ENCODE data around the gene SAMD4B.
A peak's percentile ranks its signal among the peaks of the same experiment; 100 is the strongest.
"Not testable (repeated sequence)": the region's sequence is repeated elsewhere in the genome, so short reads cannot be mapped to it uniquely, and the experiment has no call there.

SAMD4B gene

DNA sequence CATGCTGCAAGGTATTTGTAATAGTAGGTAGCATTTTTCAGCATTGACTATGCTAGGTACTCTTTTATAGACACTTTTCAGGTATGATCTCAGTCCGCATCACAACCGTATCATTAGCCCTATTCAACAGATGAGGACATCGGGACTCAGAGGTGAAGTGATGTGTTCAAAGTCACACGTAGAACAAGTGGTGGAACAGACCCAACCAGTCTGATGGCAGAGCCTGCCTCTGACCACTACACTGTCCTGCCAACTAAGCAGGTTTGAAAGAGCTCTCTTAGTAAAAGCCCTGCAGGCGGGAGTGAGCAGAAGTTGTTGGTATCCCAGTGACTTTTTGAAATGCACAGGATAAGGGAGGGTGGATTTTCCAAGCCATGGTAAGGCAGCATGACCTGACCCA is 28.5 kb downstream of the SAMD4B start:
- no peak for DNase-seq (ENCODE audit: low spot score)

- DNase-seq (ENCODE audit: low spot score): no peak
Observed at GRCh38 chr19:39372047-39372802, 30.0 kb downstream of the SAMD4B start.

DNA sequence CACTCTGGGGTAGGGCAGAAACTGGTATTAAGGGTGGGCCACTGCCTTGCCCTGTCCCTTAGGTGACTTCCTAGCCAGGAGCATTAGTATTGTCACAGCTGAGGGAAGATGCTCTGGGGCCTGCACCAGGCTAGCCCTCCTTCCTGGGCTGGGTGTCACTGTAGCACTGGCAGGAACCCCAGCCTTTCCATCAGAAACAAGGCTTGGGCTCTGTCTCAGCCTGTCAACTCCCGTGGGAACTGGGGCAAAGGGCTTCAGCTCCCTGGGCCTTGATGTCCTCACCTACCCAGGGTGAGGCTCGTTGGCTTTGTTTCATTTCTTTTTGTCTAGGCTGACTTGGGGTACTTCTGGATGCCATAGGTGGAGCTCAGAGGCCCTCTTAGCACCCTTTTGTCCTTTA is 30.7 kb downstream of the SAMD4B start:
- DNase-seq (ENCODE audit: low spot score): no peak

DNA sequence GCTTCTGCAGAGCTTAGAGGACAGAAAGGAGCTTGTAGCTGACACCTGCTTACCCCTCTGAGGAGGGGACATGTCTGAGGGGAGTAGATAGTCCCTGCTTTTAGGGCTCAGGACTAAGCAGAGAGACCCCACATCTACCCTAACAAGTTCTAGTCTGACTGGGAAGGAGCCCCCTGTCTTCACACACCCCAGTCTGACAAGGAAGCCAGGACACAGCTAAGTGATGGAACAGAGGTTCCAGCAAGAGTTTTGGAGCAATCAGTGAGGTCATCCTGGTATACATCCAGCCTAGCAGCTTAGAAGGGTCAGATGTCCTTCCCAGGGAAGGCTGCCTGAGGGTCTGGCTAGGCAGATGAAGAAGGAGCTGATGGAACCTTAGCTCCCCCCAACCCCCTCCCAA is 33.7 kb downstream of the SAMD4B start:
- no peak for DNase-seq (ENCODE audit: low spot score)

- DNase-seq (ENCODE audit: low spot score): no peak
Observed at GRCh38 chr19:39377373-39378362, 35.4 kb downstream of the SAMD4B start.

- DNase-seq (ENCODE audit: low spot score): not testable (repeated sequence)
Observed at GRCh38 chr19:39379366-39379765, 37.1 kb downstream of the SAMD4B start.

GRCh38 chr19:39379865-39380396 is 37.7 kb downstream of the SAMD4B start:
- DNase-seq (ENCODE audit: low spot score): no peak

- DNase-seq (ENCODE audit: low spot score): no peak
Observed at GRCh38 chr19:39380521-39381502, 38.6 kb downstream of the SAMD4B start.

DNA sequence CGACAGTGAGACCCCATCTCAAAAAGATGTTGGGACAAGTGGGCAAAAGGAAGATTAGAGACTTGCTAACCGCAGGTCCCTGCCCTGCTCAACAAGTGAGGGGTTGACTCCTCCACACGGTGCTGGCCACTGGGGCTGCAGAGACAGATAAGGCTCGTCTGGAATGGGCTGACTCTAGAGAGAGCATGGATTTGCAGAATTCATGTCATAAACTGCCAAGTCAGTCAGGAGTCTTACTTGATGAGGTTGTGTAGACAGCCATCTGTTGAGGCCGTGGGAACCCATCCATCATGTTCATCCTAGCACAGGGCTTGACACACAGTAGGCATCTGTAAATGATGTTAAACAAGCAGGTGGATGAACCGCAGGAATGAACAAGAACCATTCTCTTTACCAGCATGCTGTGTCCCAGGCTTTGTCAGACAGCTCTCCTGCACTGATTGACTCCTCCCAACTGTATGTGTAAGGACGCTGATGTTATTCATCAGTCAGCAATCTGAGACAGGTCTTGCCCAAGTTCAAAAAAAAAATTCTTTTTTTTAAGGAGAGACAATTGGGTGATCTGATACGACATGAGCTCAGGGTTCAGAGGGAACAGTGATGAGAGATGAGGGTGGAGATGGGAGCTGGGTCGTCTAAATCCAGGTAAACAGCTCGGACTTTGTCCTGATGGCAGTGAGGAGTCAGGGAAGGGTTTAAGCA is 39.8 kb downstream of the SAMD4B start:
- no peak for DNase-seq (ENCODE audit: low spot score)

- no peak for DNase-seq (ENCODE audit: low spot score)
Observed at GRCh38 chr19:39382991-39383828, 41.0 kb downstream of the SAMD4B start.

GRCh38 chr19:39384839-39385568 is 42.8 kb downstream of the SAMD4B start:
- no peak for DNase-seq (ENCODE audit: low spot score)

DNA sequence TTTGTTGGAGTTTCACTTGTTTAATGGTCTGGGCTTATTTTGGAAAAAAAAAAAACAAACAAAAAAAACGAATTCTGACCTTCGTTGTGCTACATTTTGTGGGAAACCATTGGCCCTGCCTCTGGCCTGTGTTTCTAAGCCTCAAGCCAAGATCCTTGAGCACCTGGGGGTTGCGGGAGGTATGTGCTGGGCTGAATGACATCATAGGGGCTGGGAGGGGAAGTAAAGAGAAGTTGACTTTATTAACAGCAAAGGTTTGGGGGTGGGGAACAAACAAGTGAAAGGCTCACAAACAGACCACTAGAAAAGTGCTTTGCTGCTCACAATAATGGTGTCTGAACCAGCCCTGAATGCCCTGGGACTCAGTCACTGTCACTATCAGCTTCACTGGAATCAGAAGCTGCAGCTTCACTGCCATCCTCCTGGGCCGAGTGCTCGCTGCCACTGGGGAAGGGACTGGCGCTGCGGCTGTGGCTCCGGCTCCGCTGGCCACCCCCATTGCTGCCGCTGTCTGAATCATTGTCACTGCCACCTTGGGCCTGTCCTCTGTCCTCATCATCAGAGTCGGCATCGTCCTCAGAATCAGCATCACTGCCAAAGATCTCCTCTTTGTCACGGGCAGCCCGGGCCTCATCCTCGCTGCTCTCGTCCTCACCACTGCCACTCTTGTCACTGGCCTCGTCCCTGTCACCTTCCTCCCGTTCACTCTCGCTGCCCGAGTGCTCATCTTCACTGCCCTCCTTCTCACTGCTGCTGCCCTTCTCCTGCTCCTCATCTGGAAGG is 43.6 kb downstream of the SAMD4B start:
- DNase-seq (ENCODE audit: low spot score): no peak

DNA sequence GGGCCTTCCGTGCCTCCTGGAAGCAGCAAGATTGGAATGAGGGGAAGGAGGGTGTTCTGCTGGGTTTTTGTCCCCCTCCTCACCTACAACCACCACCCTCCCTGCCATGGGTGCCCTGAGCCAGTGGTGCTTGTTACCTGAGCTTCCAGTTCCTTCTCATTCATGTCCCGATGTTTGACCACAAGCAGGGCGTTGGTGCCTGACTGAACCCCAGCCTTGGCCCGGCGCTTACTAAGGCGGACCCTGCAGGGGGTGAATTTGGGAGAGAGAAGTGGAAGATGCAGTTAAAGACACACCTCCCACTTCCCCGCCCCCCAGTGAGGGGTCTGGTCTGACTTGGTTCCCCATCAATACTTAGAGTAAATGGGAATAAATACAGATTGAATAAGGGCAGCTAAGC is 44.3 kb downstream of the SAMD4B start:
- no peak for DNase-seq (ENCODE audit: low spot score)

DNA sequence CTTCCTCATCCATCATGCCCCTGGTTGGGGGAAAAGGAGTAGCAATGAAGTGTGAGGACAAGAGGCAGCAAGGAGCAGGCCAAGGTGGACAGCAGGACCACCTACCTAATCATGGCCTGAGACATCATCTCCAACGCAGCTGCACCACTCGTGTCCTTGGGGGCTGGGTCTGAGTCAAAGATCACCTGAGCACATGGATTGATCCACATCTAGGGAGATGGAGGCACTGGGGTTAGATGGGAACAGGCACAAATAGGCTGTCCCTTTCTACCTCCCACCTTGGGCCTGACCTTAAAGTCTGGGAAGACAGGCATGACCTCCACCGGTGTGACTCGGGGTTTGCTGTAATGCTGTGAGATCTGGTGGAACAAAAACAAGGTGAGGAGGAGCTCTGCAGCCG is 46.4 kb downstream of the SAMD4B start:
- no peak for DNase-seq (ENCODE audit: low spot score)

DNA sequence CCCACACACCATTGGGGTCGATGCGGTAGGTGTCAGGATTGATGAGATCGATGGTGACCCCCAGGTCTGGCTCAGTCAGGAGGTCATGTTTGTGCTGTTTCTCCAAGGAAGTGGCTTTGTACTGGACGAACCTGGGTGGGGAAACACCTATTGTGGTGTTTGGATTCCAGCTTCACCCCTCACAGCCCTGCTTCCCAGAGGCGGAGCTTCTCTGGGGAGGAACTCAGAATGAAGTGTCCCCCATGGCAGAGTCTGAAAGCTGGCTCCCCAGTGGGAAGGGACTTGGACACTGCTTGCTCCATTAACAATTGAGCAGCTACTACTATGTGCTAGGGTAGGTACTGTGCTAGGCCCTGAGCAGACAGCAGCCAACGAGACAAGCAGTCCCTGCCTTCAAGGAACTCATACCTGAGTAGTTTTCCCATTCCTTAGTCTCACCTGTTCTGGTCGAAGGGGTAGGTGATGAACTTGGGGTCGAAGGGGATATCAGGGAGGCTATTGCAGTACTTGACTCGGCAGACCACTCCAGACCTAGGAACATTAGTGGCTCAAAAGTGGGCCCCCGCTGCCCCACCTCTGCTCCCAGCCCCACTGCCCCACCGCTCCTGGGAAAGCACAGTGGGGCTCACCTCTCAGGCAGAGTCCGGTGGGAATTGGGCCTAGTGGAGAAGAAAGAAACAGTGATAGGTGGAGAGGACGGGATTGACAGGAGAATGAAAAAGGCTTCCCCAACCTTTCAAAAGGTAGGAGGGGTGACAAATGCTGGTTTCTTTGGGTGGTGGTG is 47.6 kb downstream of the SAMD4B start:
- DNase-seq (ENCODE audit: low spot score): no peak

GRCh38 chr19:39390451-39390750 is 48.2 kb downstream of the SAMD4B start:
- DNase-seq (ENCODE audit: low spot score): no peak

GRCh38 chr19:39390751-39391437 is 48.7 kb downstream of the SAMD4B start, which contains the start of the genes MED29 and PAF1:
TSS of gene MED29 (plus strand) at chr19:39391378. CDS start at chr19:39391423, 45 bp downstream.
TSS of gene PAF1 (minus strand) at chr19:39391106. CDS start at chr19:39390864, 242 bp downstream.
- DNase-seq (ENCODE audit: low spot score): peak; percentile 100
